Mucosa of descending colon (tissue), 3 donors: ENCODE measurements around the gene SPECC1L. TPM values are rescaled to one million over a fixed set of nuclear protein-coding genes. Genes with fewer than 3 reads are reported as not detected.

ENCODE experiments used
- ATAC-seq: fragments of 200-7000 bp; cut with Tn5 transposase; one replicate; pipeline ENCODE4 v1.9.1; 2020; ENCODE audit warnings: mild to moderate bottlenecking, moderate library complexity
- DNase-seq, 3 donors: peaks; one replicate each; pipeline ENCODE4 v3.0.0-alpha.2; 2020
- H3K36me3 ChIP-seq: fragments of 200-600 bp; one replicate; pipeline ENCODE4 v1.8.0; 2021; ENCODE audit warnings: low read depth, mild to moderate bottlenecking
- H3K4me1 ChIP-seq: fragments of 200-600 bp; one replicate; pipeline ENCODE4 v1.8.0; 2021; ENCODE audit warnings: low read depth, mild to moderate bottlenecking
- H3K4me3 ChIP-seq: fragments of 200-600 bp; one replicate; pipeline ENCODE4 v1.8.0; 2021; ENCODE audit warnings: mild to moderate bottlenecking
- H3K9me3 ChIP-seq: fragments of 200-600 bp; one replicate; pipeline ENCODE4 v1.8.0; 2021; ENCODE audit warnings: mild to moderate bottlenecking
- intact Hi-C, 2 donors: fragments of 100-400 bp; cut with DNase I in 1 of 2; cut with micrococcal nuclease in 1 of 2; formaldehyde crosslinking; loops; one replicate each; pipeline versions ENCODE4 v1.11.0 to v1.11.1; 2022; cut with DNase I, micrococcal nuclease
- total RNA-seq, 3 donors: library from RNA; stranded (reverse); fragmentation: NEBNext Ultra II Directional in 2 of 3; extraction: Animal tissue kit (Norgen Biotek cat#: 25700) in 2 of 3; gene quantifications; one replicate each; pipeline versions ENCODE4 v1.2.1 to v1.2.4, GENCODE V29; 2021 to 2023
- TF ChIP-seq, protein P1 (sequence below): fragments of 200-600 bp; IDR thresholded peaks from one replicate; pipeline ENCODE4 v1.8.0; 2022; ENCODE audit warnings: antibody characterized with exemption, mild to moderate bottlenecking
- donor health status: DM: no; HTN: no; CAD: no; lungs with moderate emphysema.
- donor health status: DM: no; HTN: no; CAD: no.
- donor health status: DM: no; HTN: yes; CAD: no.

Gene SPECC1L
- total RNA-seq, 3 donors from 2014 or later, result 78.7 to 116 (median 105) TPM

DNA sequence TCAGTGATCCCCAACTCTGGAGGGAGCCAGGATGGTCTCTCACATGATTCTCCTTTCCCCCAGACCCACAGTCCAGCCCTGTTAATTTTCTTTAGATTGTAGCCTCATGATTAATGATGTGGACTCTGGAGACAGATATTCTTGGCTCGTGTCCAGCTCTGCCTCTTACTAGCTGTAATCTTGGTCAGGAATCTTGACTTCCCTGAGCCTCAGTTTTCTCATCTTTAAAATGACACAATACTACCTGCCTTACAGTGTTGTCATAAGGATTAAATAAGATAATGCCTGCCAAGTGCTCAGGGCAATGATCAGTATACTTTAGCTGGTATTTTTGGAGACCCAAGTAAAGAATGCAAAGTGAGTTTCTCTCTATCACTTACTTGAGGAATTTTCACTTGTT, 60.0 kb downstream of the SPECC1L start:
- intact Hi-C loops, result no loop called here
- Histone ChIP-seq H3K9me3 (no peaks in the 10 kb centered on the region), H3K36me3 (peaks cover 7% of the 10 kb centered on the region), H3K4me3 (no peak overlapping the region), H3K4me1 (no peaks in the 10 kb centered on the region)
- ATAC-seq (no peak), DNase-seq (no peak)
- TF ChIP-seq, protein P1, sequence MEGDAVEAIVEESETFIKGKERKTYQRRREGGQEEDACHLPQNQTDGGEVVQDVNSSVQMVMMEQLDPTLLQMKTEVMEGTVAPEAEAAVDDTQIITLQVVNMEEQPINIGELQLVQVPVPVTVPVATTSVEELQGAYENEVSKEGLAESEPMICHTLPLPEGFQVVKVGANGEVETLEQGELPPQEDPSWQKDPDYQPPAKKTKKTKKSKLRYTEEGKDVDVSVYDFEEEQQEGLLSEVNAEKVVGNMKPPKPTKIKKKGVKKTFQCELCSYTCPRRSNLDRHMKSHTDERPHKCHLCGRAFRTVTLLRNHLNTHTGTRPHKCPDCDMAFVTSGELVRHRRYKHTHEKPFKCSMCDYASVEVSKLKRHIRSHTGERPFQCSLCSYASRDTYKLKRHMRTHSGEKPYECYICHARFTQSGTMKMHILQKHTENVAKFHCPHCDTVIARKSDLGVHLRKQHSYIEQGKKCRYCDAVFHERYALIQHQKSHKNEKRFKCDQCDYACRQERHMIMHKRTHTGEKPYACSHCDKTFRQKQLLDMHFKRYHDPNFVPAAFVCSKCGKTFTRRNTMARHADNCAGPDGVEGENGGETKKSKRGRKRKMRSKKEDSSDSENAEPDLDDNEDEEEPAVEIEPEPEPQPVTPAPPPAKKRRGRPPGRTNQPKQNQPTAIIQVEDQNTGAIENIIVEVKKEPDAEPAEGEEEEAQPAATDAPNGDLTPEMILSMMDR, result no peak

DNA sequence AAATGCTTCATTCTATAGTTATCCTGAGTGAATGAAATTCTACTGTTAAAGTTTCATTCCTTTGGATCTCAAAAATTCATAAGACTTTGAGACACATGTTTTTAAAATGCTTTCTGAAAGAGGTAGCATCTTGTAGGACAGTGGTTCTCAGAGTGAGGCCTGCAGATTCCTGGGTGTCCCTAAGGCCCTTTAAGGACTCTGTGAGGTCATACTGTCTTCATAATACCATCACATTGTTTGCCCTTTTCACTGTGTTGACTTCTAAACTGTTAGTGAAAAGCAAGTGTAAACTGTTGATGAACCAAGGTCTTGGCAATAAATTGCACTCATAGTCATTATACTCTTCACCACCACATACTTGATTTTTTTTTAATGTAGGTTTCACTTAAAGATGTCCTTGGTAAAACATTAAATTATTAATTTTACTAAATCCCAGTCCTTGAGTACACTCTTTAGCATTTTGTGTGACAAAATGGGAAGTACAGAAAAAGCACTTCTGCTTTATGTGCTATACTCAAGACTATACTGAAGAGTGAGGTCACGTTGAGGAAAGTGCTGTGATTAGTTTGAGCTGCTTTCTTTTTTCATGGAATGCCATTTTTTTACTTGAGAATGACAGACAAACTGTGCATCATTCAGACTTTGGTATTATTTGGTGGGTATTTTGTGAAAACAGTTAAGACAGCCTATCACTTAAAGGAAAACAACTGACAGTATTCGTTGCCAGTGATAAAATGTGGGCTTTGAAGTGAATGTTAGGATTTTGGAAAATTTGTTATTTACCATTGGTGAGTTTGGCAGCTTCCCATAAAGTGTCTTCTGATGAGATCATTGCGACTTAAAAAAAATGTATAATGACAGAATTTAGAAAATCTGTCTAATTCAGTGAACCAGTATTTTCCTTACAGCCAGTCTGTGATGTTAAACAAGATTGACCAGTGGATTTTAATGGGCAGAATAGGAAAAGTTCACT, 61.1 kb downstream of the SPECC1L start:
- H3K36me3 ChIP-seq, result peaks cover 7% of the 10 kb centered on the region
- no peak for ATAC-seq
- TF ChIP-seq, protein P1, result no peak

GRCh38 chr22:24333301-24333700, 62.7 kb downstream of the SPECC1L start:
- TF ChIP-seq, protein P1, result no peak
- H3K4me3 ChIP-seq, result no peak overlapping the region
- no peaks in the 10 kb centered on the region for H3K9me3 ChIP-seq
- DNase-seq (no peak), ATAC-seq (no peak)
- H3K4me1 ChIP-seq, result no peaks in the 10 kb centered on the region
- intact Hi-C loops, result no loop called here
- H3K36me3 ChIP-seq, result peaks cover 7% of the 10 kb centered on the region

More for the DNA sequence above, 61.1 kb downstream of the SPECC1L start:
- no peaks in the 10 kb centered on the region for H3K4me1 ChIP-seq
- no peak overlapping the region for H3K4me3 ChIP-seq
- no peaks in the 10 kb centered on the region for H3K9me3 ChIP-seq
- intact Hi-C loops, result no loop called here
- DNase-seq, result no peak

DNA sequence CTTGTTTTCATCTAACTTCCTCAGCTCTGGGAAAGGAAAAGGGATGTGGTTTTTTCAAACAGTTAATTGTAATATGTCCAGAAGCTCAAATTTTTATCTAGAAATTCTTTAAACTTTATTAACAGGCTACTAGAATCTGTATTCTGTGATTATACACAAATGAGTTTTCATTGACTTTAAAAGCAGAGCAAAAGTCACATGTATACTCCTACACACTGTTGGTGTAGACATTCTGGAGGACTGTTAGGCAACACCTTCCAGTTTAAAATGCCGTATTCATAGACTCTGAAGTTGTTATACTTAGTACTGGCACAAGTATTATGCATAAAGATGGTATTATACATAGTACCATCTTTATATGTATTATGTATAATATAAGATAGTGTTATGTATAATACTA, 64.9 kb downstream of the SPECC1L start:
- intact Hi-C loops, result no loop called here
- no peak for ATAC-seq
- no peaks in the 10 kb centered on the region for H3K4me1 ChIP-seq
- DNase-seq, result no peak
- TF ChIP-seq, protein P1, result no peak
- no peak overlapping the region for H3K4me3 ChIP-seq
- H3K36me3 ChIP-seq, result peaks cover 7% of the 10 kb centered on the region
- no peaks in the 10 kb centered on the region for H3K9me3 ChIP-seq

DNA sequence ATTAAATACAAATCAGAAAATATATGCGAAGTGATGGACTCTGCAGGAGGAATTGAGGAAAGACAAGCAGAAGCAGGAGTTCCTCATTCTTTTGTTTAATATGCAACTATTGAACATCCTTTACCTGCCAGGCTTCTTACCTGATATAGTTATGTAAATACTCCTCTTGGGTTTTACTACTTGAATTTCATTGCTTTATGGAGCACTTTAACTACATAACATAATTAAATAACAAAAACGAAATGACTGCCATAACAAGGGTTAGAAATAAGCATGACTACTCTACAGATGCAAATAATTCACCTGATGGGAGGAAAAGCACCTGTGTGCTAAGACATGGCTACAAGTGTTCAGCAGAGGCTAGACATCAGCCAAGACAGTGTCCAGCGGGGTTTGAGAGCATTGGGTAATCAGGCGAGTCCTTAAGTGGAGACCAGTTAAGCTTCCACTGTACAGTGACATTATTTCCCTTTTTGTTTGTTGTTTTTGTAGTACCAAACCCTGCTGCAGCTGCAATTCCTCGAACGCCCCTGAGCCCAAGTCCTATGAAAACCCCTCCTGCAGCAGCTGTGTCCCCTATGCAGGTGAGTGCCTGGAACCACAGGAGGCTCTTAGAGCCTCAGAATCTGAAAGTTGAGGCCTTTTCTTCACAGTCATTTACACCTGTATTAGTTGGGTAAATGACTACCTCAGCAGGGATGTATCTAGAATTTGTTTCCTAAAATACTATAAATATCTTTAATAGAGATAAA, 67.4 kb downstream of the SPECC1L start:
- Histone ChIP-seq H3K9me3 (no peaks in the 10 kb centered on the region), H3K36me3 (peaks cover 7% of the 10 kb centered on the region), H3K4me1 (no peaks in the 10 kb centered on the region), H3K4me3 (no peak overlapping the region)
- TF ChIP-seq, protein P1, result no peak
- ATAC-seq (peak; percentile 96), DNase-seq (no peak)
- intact Hi-C loops, result no loop called here
